HepG2 (cell line): ENCODE data around the gene SPAG7. TPM values are rescaled to one million over a fixed set of nuclear protein-coding genes. Genes with fewer than 3 reads are reported as not detected.

Experiments
- ATM ChIP-seq: fragments of 450-650 bp; IDR thresholded peaks from 2 replicates; pipeline ENCODE4 v1.7.1; 2017; ENCODE audit warnings: mild to moderate bottlenecking, borderline replicate concordance
- DNMT1 ChIP-seq: sonication (generic); formaldehyde crosslinking; IDR thresholded peaks from 2 replicates; pipeline ENCODE4 v1.5.1; 2020; ENCODE audit warnings: mild to moderate bottlenecking, missing genetic modification reagents
- EED ChIP-seq: sonication (generic); formaldehyde crosslinking; IDR thresholded peaks from 2 replicates; pipeline ENCODE4 v1.5.0; 2020; ENCODE audit warnings: mild to moderate bottlenecking, missing genetic modification reagents
- ELF4 ChIP-seq: sonication (generic); formaldehyde crosslinking; IDR thresholded peaks from 2 replicates; pipeline ENCODE4 v1.5.0; 2020; ENCODE audit warnings: missing genetic modification reagents, mild to moderate bottlenecking, moderate library complexity, borderline replicate concordance
- KLF11 ChIP-seq: IDR thresholded peaks from 2 replicates; pipeline ENCODE4 v1.6.1; 2016; ENCODE audit warnings: missing compliant biosample characterization
- KLF16 ChIP-seq, 2 experiments: sonication (generic) in 1 of 2; formaldehyde crosslinking in 1 of 2; IDR thresholded peaks; 2 replicates each; pipeline versions ENCODE4 v1.6.1 to v1.8.0; 2016 to 2023; ENCODE audit warnings: missing genetic modification reagents in 2 of 2, missing compliant biosample characterization in 1 of 2
- MED1 ChIP-seq: sonication (generic); formaldehyde crosslinking; IDR thresholded peaks from 2 replicates; pipeline ENCODE4 v1.4.0; 2020; ENCODE audit warnings: missing genetic modification reagents
- ZNF557 ChIP-seq: sonication (generic); formaldehyde crosslinking; IDR thresholded peaks from 2 replicates; pipeline ENCODE4 v1.4.0; 2020; ENCODE audit warnings: missing genetic modification reagents
- ZNF782 ChIP-seq: sonication (generic); formaldehyde crosslinking; IDR thresholded peaks from 2 replicates; pipeline ENCODE4 v1.4.0; 2020; ENCODE audit warnings: missing genetic modification reagents, mild to moderate bottlenecking, borderline replicate concordance
- polyA plus RNA-seq, 8 experiments: library from polyadenylated mRNA; depleted of rRNA in 3 of 8; stranded (reverse) in 7 of 8; unstranded in 1 of 8; fragments of >200 nt; fragmentation: Illumina TruSeq in 4 of 8; extraction: Trizol in 4 of 8; gene quantifications; 2 replicates each; pipeline versions ENCODE4 v1.2.1 to v1.2.3, GENCODE V29; 2011 to 2016; ENCODE audit warnings: low read depth in 4 of 8, missing spikeins in 1 of 8, mixed read lengths in 1 of 8; ENCODE audit not compliant: insufficient read depth in 1 of 8
- total RNA-seq, 5 experiments: library from RNA; depleted of rRNA; stranded (reverse); fragments of >200 nt; fragmentation: Illumina TruSeq; extraction: Trizol; gene quantifications; 2 replicates each; pipeline ENCODE4 v1.2.3, GENCODE V29; 2016; ENCODE audit warnings: low read depth in 1 of 5
- TF ChIP-seq, protein P1 (sequence below): sonication (generic); formaldehyde crosslinking; IDR thresholded peaks from 2 replicates; pipeline ENCODE4 v1.4.0; 2020; ENCODE audit warnings: missing genetic modification reagents, borderline replicate concordance
- TF ChIP-seq, protein P2 (sequence below): sonication (generic); IDR thresholded peaks from 2 replicates; pipeline ENCODE4 v1.6.1; 2016; ENCODE audit warnings: low read depth, borderline replicate concordance
- TF ChIP-seq, protein P3 (sequence below): sonication (generic); formaldehyde crosslinking; conservative IDR thresholded peaks from 2 replicates; pipeline ENCODE4 v1.4.0; 2020; ENCODE audit warnings: mild to moderate bottlenecking, missing genetic modification reagents, moderate library complexity
- TF ChIP-seq, protein P4 (sequence below): sonication (generic); formaldehyde crosslinking; IDR thresholded peaks from 2 replicates; pipeline ENCODE4 v1.4.0; 2020; ENCODE audit warnings: mild to moderate bottlenecking, missing genetic modification reagents
- TF ChIP-seq, protein P5 (sequence below): sonication (generic); formaldehyde crosslinking; IDR thresholded peaks from 2 replicates; pipeline ENCODE4 v1.4.0; 2020; ENCODE audit warnings: mild to moderate bottlenecking, low read depth, missing genetic modification reagents
- TF ChIP-seq, protein P6 (sequence below): sonication (generic); formaldehyde crosslinking; IDR thresholded peaks from 2 replicates; pipeline ENCODE4 v1.4.0; 2020; ENCODE audit warnings: missing genetic modification reagents, mild to moderate bottlenecking, borderline replicate concordance
- TF ChIP-seq, protein P7 (sequence below): sonication (generic); formaldehyde crosslinking; IDR thresholded peaks from 2 replicates; pipeline ENCODE4 v1.5.0; 2020; ENCODE audit warnings: mild to moderate bottlenecking, low read depth, missing genetic modification reagents, borderline replicate concordance

Gene SPAG7
- total and polyA plus RNA-seq, 2 of the 13 experiments (the other 11 are each of a cell fraction or from before 2014, with no cell fraction given), result 51.0 to 59.0 TPM

DNA sequence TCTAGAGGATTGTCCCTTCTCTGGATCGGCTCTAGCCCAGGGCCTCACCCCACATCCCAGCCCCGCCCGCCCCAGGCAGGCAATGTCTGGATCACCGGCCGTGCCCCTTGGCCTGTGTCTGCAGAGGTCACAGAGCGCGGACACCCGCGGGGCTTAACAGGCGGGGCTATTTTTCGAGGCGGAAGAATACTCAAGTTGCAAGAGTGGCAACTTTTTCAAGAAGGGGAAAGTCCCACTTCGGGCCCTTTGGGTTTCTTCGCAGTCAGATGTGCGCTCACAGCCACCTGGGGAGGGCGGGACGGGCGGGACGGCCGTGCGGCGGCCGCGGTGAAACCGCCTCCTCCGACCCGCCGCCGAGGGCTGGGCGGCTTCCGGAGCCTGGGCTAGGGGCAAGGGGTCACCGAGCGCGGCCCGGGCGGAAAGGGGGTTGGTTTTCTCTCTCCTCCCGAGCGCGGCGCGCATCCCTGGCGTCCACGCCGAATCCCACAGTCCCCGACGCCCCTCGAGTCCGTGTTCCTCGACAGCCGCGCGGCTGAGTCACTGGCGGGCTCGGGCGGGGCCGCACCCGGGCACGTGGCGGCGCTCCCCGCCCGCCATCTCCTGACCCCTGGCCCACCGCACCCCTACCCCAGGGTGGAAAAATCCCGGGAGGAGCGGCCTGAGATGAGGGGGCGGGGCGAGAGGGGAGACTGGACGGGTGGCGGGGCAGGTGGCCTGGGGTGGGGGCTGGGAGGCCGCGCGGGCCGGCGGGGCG is 18.1 kb downstream of the SPAG7 start (continued):
- TF ChIP-seq EED (CRISPR knock-in tag), result no peak
- TF ChIP-seq, protein P1, sequence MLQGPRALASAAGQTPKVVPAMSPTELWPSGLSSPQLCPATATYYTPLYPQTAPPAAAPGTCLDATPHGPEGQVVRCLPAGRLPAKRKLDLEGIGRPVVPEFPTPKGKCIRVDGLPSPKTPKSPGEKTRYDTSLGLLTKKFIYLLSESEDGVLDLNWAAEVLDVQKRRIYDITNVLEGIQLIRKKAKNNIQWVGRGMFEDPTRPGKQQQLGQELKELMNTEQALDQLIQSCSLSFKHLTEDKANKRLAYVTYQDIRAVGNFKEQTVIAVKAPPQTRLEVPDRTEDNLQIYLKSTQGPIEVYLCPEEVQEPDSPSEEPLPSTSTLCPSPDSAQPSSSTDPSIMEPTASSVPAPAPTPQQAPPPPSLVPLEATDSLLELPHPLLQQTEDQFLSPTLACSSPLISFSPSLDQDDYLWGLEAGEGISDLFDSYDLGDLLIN, result peak; percentile 58; the same call in 1 of the 2 replicates
- TF ChIP-seq, protein P2, sequence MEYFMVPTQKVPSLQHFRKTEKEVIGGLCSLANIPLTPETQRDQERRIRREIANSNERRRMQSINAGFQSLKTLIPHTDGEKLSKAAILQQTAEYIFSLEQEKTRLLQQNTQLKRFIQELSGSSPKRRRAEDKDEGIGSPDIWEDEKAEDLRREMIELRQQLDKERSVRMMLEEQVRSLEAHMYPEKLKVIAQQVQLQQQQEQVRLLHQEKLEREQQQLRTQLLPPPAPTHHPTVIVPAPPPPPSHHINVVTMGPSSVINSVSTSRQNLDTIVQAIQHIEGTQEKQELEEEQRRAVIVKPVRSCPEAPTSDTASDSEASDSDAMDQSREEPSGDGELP, result no peak; the same call in 1 of the 2 replicates
- TF ChIP-seq, protein P3, sequence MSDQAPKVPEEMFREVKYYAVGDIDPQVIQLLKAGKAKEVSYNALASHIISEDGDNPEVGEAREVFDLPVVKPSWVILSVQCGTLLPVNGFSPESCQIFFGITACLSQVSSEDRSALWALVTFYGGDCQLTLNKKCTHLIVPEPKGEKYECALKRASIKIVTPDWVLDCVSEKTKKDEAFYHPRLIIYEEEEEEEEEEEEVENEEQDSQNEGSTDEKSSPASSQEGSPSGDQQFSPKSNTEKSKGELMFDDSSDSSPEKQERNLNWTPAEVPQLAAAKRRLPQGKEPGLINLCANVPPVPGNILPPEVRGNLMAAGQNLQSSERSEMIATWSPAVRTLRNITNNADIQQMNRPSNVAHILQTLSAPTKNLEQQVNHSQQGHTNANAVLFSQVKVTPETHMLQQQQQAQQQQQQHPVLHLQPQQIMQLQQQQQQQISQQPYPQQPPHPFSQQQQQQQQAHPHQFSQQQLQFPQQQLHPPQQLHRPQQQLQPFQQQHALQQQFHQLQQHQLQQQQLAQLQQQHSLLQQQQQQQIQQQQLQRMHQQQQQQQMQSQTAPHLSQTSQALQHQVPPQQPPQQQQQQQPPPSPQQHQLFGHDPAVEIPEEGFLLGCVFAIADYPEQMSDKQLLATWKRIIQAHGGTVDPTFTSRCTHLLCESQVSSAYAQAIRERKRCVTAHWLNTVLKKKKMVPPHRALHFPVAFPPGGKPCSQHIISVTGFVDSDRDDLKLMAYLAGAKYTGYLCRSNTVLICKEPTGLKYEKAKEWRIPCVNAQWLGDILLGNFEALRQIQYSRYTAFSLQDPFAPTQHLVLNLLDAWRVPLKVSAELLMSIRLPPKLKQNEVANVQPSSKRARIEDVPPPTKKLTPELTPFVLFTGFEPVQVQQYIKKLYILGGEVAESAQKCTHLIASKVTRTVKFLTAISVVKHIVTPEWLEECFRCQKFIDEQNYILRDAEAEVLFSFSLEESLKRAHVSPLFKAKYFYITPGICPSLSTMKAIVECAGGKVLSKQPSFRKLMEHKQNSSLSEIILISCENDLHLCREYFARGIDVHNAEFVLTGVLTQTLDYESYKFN, result peak; percentile 53
- peak; percentile 52; the same call in 1 of the 2 replicates for TF ChIP-seq MED1 (CRISPR knock-in tag)
- TF ChIP-seq, protein P4, sequence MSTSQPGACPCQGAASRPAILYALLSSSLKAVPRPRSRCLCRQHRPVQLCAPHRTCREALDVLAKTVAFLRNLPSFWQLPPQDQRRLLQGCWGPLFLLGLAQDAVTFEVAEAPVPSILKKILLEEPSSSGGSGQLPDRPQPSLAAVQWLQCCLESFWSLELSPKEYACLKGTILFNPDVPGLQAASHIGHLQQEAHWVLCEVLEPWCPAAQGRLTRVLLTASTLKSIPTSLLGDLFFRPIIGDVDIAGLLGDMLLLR, result no peak
- TF ChIP-seq, protein P5, sequence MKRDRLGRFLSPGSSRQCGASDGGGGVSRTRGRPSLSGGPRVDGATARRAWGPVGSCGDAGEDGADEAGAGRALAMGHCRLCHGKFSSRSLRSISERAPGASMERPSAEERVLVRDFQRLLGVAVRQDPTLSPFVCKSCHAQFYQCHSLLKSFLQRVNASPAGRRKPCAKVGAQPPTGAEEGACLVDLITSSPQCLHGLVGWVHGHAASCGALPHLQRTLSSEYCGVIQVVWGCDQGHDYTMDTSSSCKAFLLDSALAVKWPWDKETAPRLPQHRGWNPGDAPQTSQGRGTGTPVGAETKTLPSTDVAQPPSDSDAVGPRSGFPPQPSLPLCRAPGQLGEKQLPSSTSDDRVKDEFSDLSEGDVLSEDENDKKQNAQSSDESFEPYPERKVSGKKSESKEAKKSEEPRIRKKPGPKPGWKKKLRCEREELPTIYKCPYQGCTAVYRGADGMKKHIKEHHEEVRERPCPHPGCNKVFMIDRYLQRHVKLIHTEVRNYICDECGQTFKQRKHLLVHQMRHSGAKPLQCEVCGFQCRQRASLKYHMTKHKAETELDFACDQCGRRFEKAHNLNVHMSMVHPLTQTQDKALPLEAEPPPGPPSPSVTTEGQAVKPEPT (CRISPR knock-in tag), result peak; percentile 81; the same call in 1 of the 2 replicates
- TF ChIP-seq, protein P6, sequence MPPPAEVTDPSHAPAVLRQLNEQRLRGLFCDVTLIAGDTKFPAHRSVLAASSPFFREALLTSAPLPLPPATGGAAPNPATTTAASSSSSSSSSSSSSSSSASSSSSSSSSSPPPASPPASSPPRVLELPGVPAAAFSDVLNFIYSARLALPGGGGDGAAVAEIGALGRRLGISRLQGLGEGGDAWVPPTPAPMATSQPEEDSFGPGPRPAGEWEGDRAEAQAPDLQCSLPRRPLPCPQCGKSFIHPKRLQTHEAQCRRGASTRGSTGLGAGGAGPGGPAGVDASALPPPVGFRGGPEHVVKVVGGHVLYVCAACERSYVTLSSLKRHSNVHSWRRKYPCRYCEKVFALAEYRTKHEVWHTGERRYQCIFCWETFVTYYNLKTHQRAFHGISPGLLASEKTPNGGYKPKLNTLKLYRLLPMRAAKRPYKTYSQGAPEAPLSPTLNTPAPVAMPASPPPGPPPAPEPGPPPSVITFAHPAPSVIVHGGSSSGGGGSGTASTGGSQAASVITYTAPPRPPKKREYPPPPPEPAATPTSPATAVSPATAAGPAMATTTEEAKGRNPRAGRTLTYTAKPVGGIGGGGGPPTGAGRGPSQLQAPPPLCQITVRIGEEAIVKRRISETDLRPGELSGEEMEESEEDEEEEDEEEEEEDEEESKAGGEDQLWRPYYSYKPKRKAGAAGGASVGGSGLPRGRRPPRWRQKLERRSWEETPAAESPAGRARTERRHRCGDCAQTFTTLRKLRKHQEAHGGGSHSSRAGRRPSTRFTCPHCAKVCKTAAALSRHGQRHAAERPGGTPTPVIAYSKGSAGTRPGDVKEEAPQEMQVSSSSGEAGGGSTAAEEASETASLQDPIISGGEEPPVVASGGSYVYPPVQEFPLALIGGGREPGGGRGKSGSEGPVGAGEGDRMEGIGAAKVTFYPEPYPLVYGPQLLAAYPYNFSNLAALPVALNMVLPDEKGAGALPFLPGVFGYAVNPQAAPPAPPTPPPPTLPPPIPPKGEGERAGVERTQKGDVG (CRISPR knock-in tag), result no peak
- no peak for TF ChIP-seq KLF16 (CRISPR knock-in tag; IDR thresholded peaks at IDR 0.05)
- TF ChIP-seq, protein P7, sequence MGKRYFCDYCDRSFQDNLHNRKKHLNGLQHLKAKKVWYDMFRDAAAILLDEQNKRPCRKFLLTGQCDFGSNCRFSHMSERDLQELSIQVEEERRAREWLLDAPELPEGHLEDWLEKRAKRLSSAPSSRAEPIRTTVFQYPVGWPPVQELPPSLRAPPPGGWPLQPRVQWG, result no peak
- TF ChIP-seq ZNF782 (CRISPR knock-in tag), result no peak
- peak; percentile 55; the same call in 1 of the 2 replicates for TF ChIP-seq DNMT1 (CRISPR knock-in tag)
- no peak for TF ChIP-seq ATM
- TF ChIP-seq ELF4 (CRISPR knock-in tag), result no peak
- no peak for TF ChIP-seq KLF11 (CRISPR knock-in tag)
- TF ChIP-seq ZNF557, result no peak
